ENCODE measurements around the gene GRIA3.
"Not testable (repeated sequence)": the region's sequence is repeated elsewhere in the genome, so short reads cannot be mapped to it uniquely, and the experiment has no call there.

GRCh38 chrX:123283407-123283806 is 99.3 kb downstream of the GRIA3 start:
- TF ChIP-seq CTCF (conservative IDR thresholded peaks at IDR 0.05 in 1 of 2, IDR thresholded peaks at IDR 0.05 in 1 of 2; ENCODE audit: low read depth in 1 of 2, low read length in 2 of 2); EZH2 (IDR thresholded peaks at IDR 0.05; ENCODE audit: low read length, missing control alignments): not testable (repeated sequence)

All from fibroblast of lung (primary cell).